ENCODE measurements around the gene CDK5.

GRCh38 chr7:151080522-151081169, 22.9 kb upstream of the CDK5 start, which contains the start of gene FASTK:
- peak; percentile 70 to 79 for TF ChIP-seq POLR2A (IDR thresholded peaks at IDR 0.05)
- no peak for TF ChIP-seq CTCF (IDR thresholded peaks at IDR 0.05 in 4 of 5, conservative IDR thresholded peaks at IDR 0.05 in 1 of 5)
